ENCODE measurements around the gene IRS2. TPM values are rescaled to one million over a fixed set of nuclear protein-coding genes. Genes with fewer than 3 reads are reported as not detected.

Gene IRS2
- total and polyA plus RNA-seq, 2 of the 8 experiments (the other 6 are each of a cell fraction or from before 2014, with no cell fraction given): 2.6 to 17.0 TPM

GRCh38 chr13:109782066-109782822 is 4.1 kb downstream of the IRS2 start (continued):
- no peak for TF ChIP-seq CTCF (IDR thresholded peaks at IDR 0.05; ENCODE audit: control extremely low read depth in 1 of 3, insufficient read depth in 1 of 3, low read depth in 1 of 3, low read length in 3 of 3)

Measured in H1 (cell line).